H1 (cell line): ENCODE data around the gene UPF2. TPM values are rescaled to one million over a fixed set of nuclear protein-coding genes. Genes with fewer than 3 reads are reported as not detected.

Experiments used
- CTCF ChIA-PET: fragments of 300-600 bp; sonication (Branson Sonifier 250); formaldehyde crosslinking; loops from one replicate; lab custom pipeline; 2021; ENCODE audit not compliant: partially characterized antibody; lab: Charles Lee
- POLR2A ChIA-PET: fragments of 300-600 bp; sonication (Branson Sonifier 250); formaldehyde crosslinking; loops from one replicate; lab custom pipeline; 2021; ENCODE audit warnings: inconsistent platforms; ENCODE audit not compliant: partially characterized antibody; lab: Charles Lee
- DNase-seq, 2 experiments: peaks; one replicate each; pipeline versions ENCODE4 v3.0.0 to v3.0.0-alpha.2; 2010 to 2022; ENCODE audit warnings: low spot score in 2 of 2, low read depth in 1 of 2, mixed read lengths in 1 of 2
- FAIRE-seq: peaks from 2 replicates; lab custom pipeline; 2011; peaks lifted over from hg19 to GRCh38; lab: Jason Lieb, UNC
- H2AFZ ChIP-seq: 2 replicates; pipeline ENCODE4 v1.8.1; 2012; ENCODE audit warnings: low read length, inconsistent platforms
- H2AK5ac ChIP-seq: 2 replicates; pipeline ENCODE4 v1.6.1; 2013; ENCODE audit warnings: low read depth, low read length
- H2BK120ac ChIP-seq: replicated peaks from 2 replicates; pipeline ENCODE3; 2013; ENCODE audit warnings: low read depth, low read length, inconsistent platforms
- H2BK12ac ChIP-seq: 2 replicates; pipeline ENCODE4 v1.6.1; 2013; ENCODE audit warnings: low read depth, low read length
- H2BK15ac ChIP-seq: 2 replicates; pipeline ENCODE4 v1.6.1; 2013; ENCODE audit warnings: low read length
- H2BK20ac ChIP-seq: 2 replicates; pipeline ENCODE4 v1.6.1; 2013; ENCODE audit warnings: low read length
- H2BK5ac ChIP-seq: 2 replicates; pipeline ENCODE4 v1.6.1; 2013; ENCODE audit warnings: low read depth, low read length
- H3K14ac ChIP-seq: 2 replicates; pipeline ENCODE4 v1.6.1; 2013; ENCODE audit warnings: inconsistent platforms; ENCODE audit not compliant: insufficient read length
- H3K18ac ChIP-seq: 2 replicates; pipeline ENCODE4 v1.6.1; 2013; ENCODE audit warnings: low read length; ENCODE audit errors: extremely low read depth
- H3K23ac ChIP-seq: 2 replicates; pipeline ENCODE4 v1.6.1; 2013; ENCODE audit warnings: inconsistent platforms; ENCODE audit not compliant: insufficient read length
- H3K23me2 ChIP-seq: 2 replicates; pipeline ENCODE4 v1.6.1; 2013; ENCODE audit warnings: low read depth, low read length
- H3K27ac ChIP-seq: 2 replicates; pipeline ENCODE4 v1.6.1; 2011; ENCODE audit warnings: low read depth, low read length, inconsistent platforms
- H3K27me3 ChIP-seq, 4 experiments: replicated peaks in 1 of 4; 1 replicate in 1 of 4; 2 replicates in 3 of 4; pipeline versions ENCODE4 v1.6.1 to v1.8.1; 2011 to 2013; ENCODE audit warnings: low read length in 3 of 4, mild to moderate bottlenecking in 3 of 4, inconsistent platforms in 2 of 4, mixed read lengths in 2 of 4, moderate library complexity in 1 of 4; ENCODE audit not compliant: control insufficient read depth in 3 of 4, insufficient read depth in 3 of 4; ENCODE audit errors: extremely low read depth in 1 of 4
- H3K36me3 ChIP-seq, 4 experiments: 2 replicates each; pipeline versions ENCODE4 v1.6.1 to v1.8.1; 2011 to 2013; ENCODE audit warnings: mild to moderate bottlenecking in 4 of 4, low read length in 3 of 4, moderate library complexity in 2 of 4, control low read depth in 1 of 4, inconsistent platforms in 1 of 4; ENCODE audit not compliant: insufficient read depth in 4 of 4, control insufficient read depth in 2 of 4
- H3K4ac ChIP-seq: replicated peaks from 2 replicates; pipeline ENCODE3; 2013; ENCODE audit warnings: low read length, low read depth, mixed read lengths, inconsistent platforms; ENCODE audit not compliant: insufficient read length
- H3K4me1 ChIP-seq, 4 experiments: replicated peaks in 1 of 4; 1 replicate in 1 of 4; 2 replicates in 3 of 4; pipeline versions ENCODE4 v1.6.1 to v1.8.1; 2011 to 2013; ENCODE audit warnings: low read length in 3 of 4, inconsistent platforms in 2 of 4, mixed read lengths in 1 of 4; ENCODE audit not compliant: insufficient read depth in 4 of 4, control insufficient read depth in 3 of 4
- H3K4me2 ChIP-seq, 2 experiments: 2 replicates each; pipeline versions ENCODE4 v1.6.1 to v1.8.1; 2011 to 2013; ENCODE audit warnings: low read depth in 2 of 2, low read length in 2 of 2, control low read depth in 1 of 2, inconsistent platforms in 1 of 2, mild to moderate bottlenecking in 1 of 2; ENCODE audit not compliant: insufficient read depth in 1 of 2
- H3K4me3 ChIP-seq, 4 experiments: fragments of 200-600, 300-600 bp in 1 of 4; sonication (generic), shearing (Covaris generic), sonication (Bioruptor Twin) in 1 of 4; 2 replicates each; pipeline versions ENCODE4 v1.5.1 to v1.8.1; 2011 to 2016; ENCODE audit warnings: low read length in 4 of 4, low read depth in 3 of 4, control low read depth in 2 of 4, inconsistent platforms in 2 of 4, mild to moderate bottlenecking in 2 of 4, mixed read lengths in 1 of 4, moderate library complexity in 1 of 4; ENCODE audit not compliant: insufficient read depth in 2 of 4; ENCODE audit errors: extremely low read depth in 1 of 4
- H3K56ac ChIP-seq: replicated peaks from 2 replicates; pipeline ENCODE3; 2013; ENCODE audit warnings: low read depth, mild to moderate bottlenecking, mixed read lengths, low read length, inconsistent platforms; ENCODE audit not compliant: insufficient read length
- H3K79me1 ChIP-seq: 2 replicates; pipeline ENCODE4 v1.6.1; 2013; ENCODE audit warnings: low read depth, low read length, control low read depth
- H3K79me2 ChIP-seq, 2 experiments: 2 replicates each; pipeline versions ENCODE4 v1.6.1 to v1.8.1; 2012 to 2013; ENCODE audit warnings: low read length in 2 of 2, mild to moderate bottlenecking in 2 of 2, inconsistent platforms in 1 of 2; ENCODE audit not compliant: insufficient read depth in 2 of 2, control insufficient read depth in 1 of 2
- H3K9ac ChIP-seq, 4 experiments: replicated peaks in 1 of 4; 1 replicate in 1 of 4; 2 replicates in 3 of 4; pipeline versions ENCODE4 v1.6.1 to v1.8.1; 2011 to 2013; ENCODE audit warnings: low read depth in 3 of 4, low read length in 3 of 4, control low read depth in 2 of 4, mild to moderate bottlenecking in 2 of 4, moderate library complexity in 2 of 4, inconsistent platforms in 1 of 4; ENCODE audit errors: extremely low read depth in 1 of 4
- H3K9me3 ChIP-seq, 2 experiments: 2 replicates each; pipeline versions ENCODE4 v1.6.1 to v1.8.1; 2012 to 2013; ENCODE audit warnings: mild to moderate bottlenecking in 2 of 2, moderate library complexity in 2 of 2, control low read depth in 1 of 2, inconsistent platforms in 1 of 2, low read depth in 1 of 2, low read length in 1 of 2, mixed read lengths in 1 of 2; ENCODE audit not compliant: insufficient read depth in 2 of 2
- H4K20me1 ChIP-seq, 2 experiments: replicated peaks in 1 of 2; 2 replicates each; pipeline versions ENCODE3 to v1.8.1; 2011 to 2013; ENCODE audit warnings: inconsistent platforms in 2 of 2, low read length in 2 of 2, mild to moderate bottlenecking in 1 of 2; ENCODE audit not compliant: insufficient read depth in 2 of 2, control insufficient read depth in 1 of 2
- H4K5ac ChIP-seq: 2 replicates; pipeline ENCODE4 v1.6.1; 2013; ENCODE audit warnings: low read length, low read depth, mixed read lengths, inconsistent platforms; ENCODE audit not compliant: insufficient read length
- H4K8ac ChIP-seq: 2 replicates; pipeline ENCODE4 v1.8.0; 2013; ENCODE audit warnings: mild to moderate bottlenecking, moderate library complexity, low read length, inconsistent platforms; ENCODE audit not compliant: insufficient read depth; ENCODE audit errors: extremely low read depth
- H4K91ac ChIP-seq: replicated peaks from 2 replicates; pipeline ENCODE3; 2013; ENCODE audit warnings: low read length, mixed read lengths, inconsistent platforms; ENCODE audit not compliant: insufficient read length
- CTBP2 ChIP-seq: IDR thresholded peaks from 2 replicates; pipeline ENCODE4 v1.7.0; 2011; ENCODE audit warnings: borderline replicate concordance, mild to moderate bottlenecking, moderate library complexity, mixed read lengths, low read length; ENCODE audit not compliant: insufficient read depth, insufficient read length
- EP300 ChIP-seq, 2 experiments: IDR thresholded peaks; 1 replicate in 1 of 2; 2 replicates in 1 of 2; pipeline ENCODE4 v1.6.1; 2011 to 2012; ENCODE audit warnings: low read depth in 2 of 2, low read length in 2 of 2, mild to moderate bottlenecking in 2 of 2, borderline replicate concordance in 1 of 2, inconsistent platforms in 1 of 2, moderate library complexity in 1 of 2
- FOSL1 ChIP-seq: IDR thresholded peaks from 2 replicates; pipeline ENCODE4 v1.6.1; 2011; ENCODE audit warnings: mild to moderate bottlenecking, low read depth, low read length, moderate library complexity; ENCODE audit not compliant: insufficient read depth
- HDAC6 ChIP-seq: IDR thresholded peaks from one replicate; pipeline ENCODE4 v1.7.1; 2012; ENCODE audit warnings: low read depth, mild to moderate bottlenecking, inconsistent platforms, low read length, moderate library complexity
- JUN ChIP-seq: IDR thresholded peaks from 2 replicates; pipeline ENCODE4 v1.6.1; 2011; ENCODE audit warnings: low read depth, mild to moderate bottlenecking, improper control_type of control experiment, low read length
- JUND ChIP-seq: IDR thresholded peaks from 2 replicates; pipeline ENCODE4 v1.6.1; 2011; ENCODE audit warnings: mild to moderate bottlenecking, improper control_type of control experiment, low read length
- NRF1 ChIP-seq: IDR thresholded peaks from 2 replicates; pipeline ENCODE4 v1.6.1; 2011; ENCODE audit warnings: mild to moderate bottlenecking, low read depth, low read length, improper control_type of control experiment
- POLR2AphosphoS5 ChIP-seq: IDR thresholded peaks from 2 replicates; pipeline ENCODE4 v1.6.1; 2011; ENCODE audit warnings: low read depth, low read length
- POU5F1 ChIP-seq: IDR thresholded peaks from 2 replicates; pipeline ENCODE4 v1.6.1; 2011; ENCODE audit warnings: low read depth, mild to moderate bottlenecking, low read length, moderate library complexity
- RNF2 ChIP-seq: fragments of 200-900, 300-1000 bp; sonication (generic); IDR thresholded peaks from 2 replicates; pipeline ENCODE4 v1.7.1; 2016; ENCODE audit warnings: borderline replicate concordance, low read depth, mild to moderate bottlenecking, antibody characterized with exemption, low read length; ENCODE audit not compliant: poor library complexity, severe bottlenecking; ENCODE audit errors: missing control alignments
- SP1 ChIP-seq: IDR thresholded peaks from 2 replicates; pipeline ENCODE4 v1.6.1; 2011; ENCODE audit warnings: low read depth, low read length
- SP2 ChIP-seq: IDR thresholded peaks from 2 replicates; pipeline ENCODE4 v1.6.1; 2012; ENCODE audit warnings: mild to moderate bottlenecking, low read length, inconsistent platforms
- WGBS, 2 experiments: shearing (Covaris generic) in 1 of 2; methylation state at CpG; one replicate each; pipeline versions ENCODE4 v1.1.6 to v1.1.7; 2013 to 2015; ENCODE audit warnings: low lambda C conversion rate in 2 of 2, mixed read lengths in 2 of 2, inconsistent platforms in 1 of 2, low coverage in 1 of 2, missing lambda C conversion rate in 1 of 2; ENCODE audit not compliant: insufficient replicate concordance in 2 of 2, insufficient coverage in 1 of 2, insufficient read length in 1 of 2; ENCODE audit errors: extremely low coverage in 1 of 2, missing lambda C conversion rate in 1 of 2; 5-methylcytosine and 5-hydroxymethylcytosine counted together
- polyA plus RNA-seq, 7 experiments: library from polyadenylated mRNA; depleted of rRNA in 3 of 7; stranded (reverse) in 5 of 7; unstranded in 2 of 7; fragments of >200 nt in 5 of 7; fragments of 200-250 nt in 2 of 7; gene quantifications; 1 replicate in 5 of 7; 2 replicates in 1 of 7; 4 replicates in 1 of 7; pipeline versions ENCODE4 v1.2.1 to v1.2.3, GENCODE V29; 2011 to 2013; ENCODE audit warnings: missing spikeins in 2 of 7, mixed read lengths in 2 of 7
- total RNA-seq: library from RNA; stranded (reverse); fragmentation: NEBNext Ultra II Directional; extraction: Animal tissue kit (Norgen Biotek cat#: 25700); gene quantifications from 2 replicates; pipeline ENCODE4 v1.2.1, GENCODE V29; 2021

The UPF2 gene
- total and polyA plus RNA-seq, 2 of the 8 experiments (the other 6 are each of a cell fraction or from before 2014, with no cell fraction given) = 6.2 to 32.8 TPM

GRCh38 chr10:12018438-12019282, 23.9 kb downstream of the UPF2 start:
- H3K18ac ChIP-seq = no peak overlapping the region
- H2BK20ac ChIP-seq = no peak overlapping the region
- no peak overlapping the region for H2AFZ ChIP-seq
- no peak overlapping the region for H3K4me3 ChIP-seq
- H2BK120ac ChIP-seq = no peak overlapping the region
- H3K9ac ChIP-seq = no peak overlapping the region
- peaks cover 0 to 51% of the 10 kb centered on the region in 2 experiments; a peak in 2 of 4 replicates for H3K79me2 ChIP-seq
- no peak overlapping the region for H2BK5ac ChIP-seq
- WGBS, 2 experiments = 93% methylated on average over 6 of the region's 6 CpGs; no CpG with 5 or more reads in 1 of the 2 experiments
- H4K8ac ChIP-seq = no peak overlapping the region
- no peak overlapping the region for H3K4me2 ChIP-seq
- no peak overlapping the region for H3K23ac ChIP-seq
- H2AK5ac ChIP-seq = no peak overlapping the region
- H2BK12ac ChIP-seq = no peak overlapping the region
- no peak overlapping the region for H3K14ac ChIP-seq
- no peak overlapping the region for H4K5ac ChIP-seq
- H4K91ac ChIP-seq = no peak overlapping the region
- H3K27ac ChIP-seq = no peak overlapping the region
- H4K20me1 ChIP-seq = peaks cover 0 to 2% of the 10 kb centered on the region in 2 experiments
- no peaks in the 10 kb centered on the region for H3K9me3 ChIP-seq
- no peaks in the 10 kb centered on the region for H3K23me2 ChIP-seq
- peaks cover 0 to 9% (median 0%) of the 10 kb centered on the region in 4 experiments; a peak in 1 of 8 replicates for H3K36me3 ChIP-seq
- ChIA-PET CTCF (interaction anchor here (0.6 kb wide), 1 partner anchor 724 kb away, joined by 3 read pairs; no protein-coding TSS in a partner anchor), POLR2A (no interaction called here)
- no peak overlapping the region for H2BK15ac ChIP-seq
- no peaks in the 10 kb centered on the region for H3K27me3 ChIP-seq
- H3K79me1 ChIP-seq = no peaks in the 10 kb centered on the region
- no peak overlapping the region for H3K4ac ChIP-seq
- DNase-seq = no peak
- FAIRE-seq = no peak
- H3K56ac ChIP-seq = no peak overlapping the region
- H3K4me1 ChIP-seq = no peaks in the 10 kb centered on the region
- TF ChIP-seq JUN (no peak), HDAC6 (no peak), SP1 (no peak), RNF2 (no peak), SP2 (no peak), NRF1 (no peak), EP300 (IDR thresholded peaks at IDR 0.05; ENCODE audit: borderline replicate concordance in 1 of 2, low read depth in 2 of 2, low read length in 2 of 2) (no peak), FOSL1 (no peak), CTBP2 (no peak), POLR2AphosphoS5 (no peak), JUND (no peak), POU5F1 (no peak)
